ENCODE measurements around the gene VPS16. TPM values are rescaled to one million over a fixed set of nuclear protein-coding genes. Genes with fewer than 3 reads are reported as not detected.
"Not testable (repeated sequence)": the region's sequence is repeated elsewhere in the genome, so short reads cannot be mapped to it uniquely, and the experiment has no call there.

Gene VPS16
- total RNA-seq, 1 donor from 2014 or later = 18.0 TPM

- no peak for ATAC-seq
- DNase-seq (ENCODE audit: missing footprints) = peak; percentile 45
These were observed 18.5 kb upstream of the VPS16 start for GRCh38 chr20:2822073-2822472.

GRCh38 chr20:2825761-2826160 lies 14.8 kb upstream of the VPS16 start:
- DNase-seq (ENCODE audit: missing footprints) = no peak
- no peak for ATAC-seq
- intact Hi-C loops (cut with DNase I) = no loop called here

More at GRCh38 chr20:2822073-2822472, 18.5 kb upstream of the VPS16 start:
- intact Hi-C loops (cut with DNase I) = no loop called here

- ATAC-seq = no peak
- DNase-seq (ENCODE audit: missing footprints) = no peak
- intact Hi-C loops (cut with DNase I) = no loop called here
These were observed 13.9 kb upstream of the VPS16 start for GRCh38 chr20:2826655-2827054.

GRCh38 chr20:2829376-2829775 lies 11.2 kb upstream of the VPS16 start:
- intact Hi-C loops (cut with DNase I) = no loop called here
- no peak for DNase-seq (ENCODE audit: missing footprints)
- ATAC-seq = no peak

GRCh38 chr20:2831206-2831605 lies 9.3 kb upstream of the VPS16 start:
- ATAC-seq; intact Hi-C loops (cut with DNase I); DNase-seq (ENCODE audit: missing footprints): not testable (repeated sequence)

- intact Hi-C loops (cut with DNase I) = no loop called here
- DNase-seq (ENCODE audit: missing footprints) (no peak), ATAC-seq (no peak)
These were observed 6.8 kb upstream of the VPS16 start for GRCh38 chr20:2833761-2834160.

GRCh38 chr20:2834401-2835110 lies 6.0 kb upstream of the VPS16 start:
- intact Hi-C loops (cut with DNase I) = no loop called here
- ATAC-seq (no peak), DNase-seq (ENCODE audit: missing footprints) (no peak)

- intact Hi-C loops (cut with DNase I) = no loop called here
- DNase-seq (ENCODE audit: missing footprints) (no peak), ATAC-seq (no peak)
These were observed 5.2 kb upstream of the VPS16 start for GRCh38 chr20:2835331-2835796.

- ATAC-seq = no peak
- intact Hi-C loops (cut with DNase I) = no loop called here
- peak; percentile 31 for DNase-seq (ENCODE audit: missing footprints)
These were observed 4.5 kb upstream of the VPS16 start for GRCh38 chr20:2836035-2836434.

GRCh38 chr20:2837221-2837960 lies 3.2 kb upstream of the VPS16 start:
- ATAC-seq (no peak), DNase-seq (ENCODE audit: missing footprints) (no peak)
- intact Hi-C loops (cut with DNase I) = no loop called here

GRCh38 chr20:2838170-2838797 lies 2.3 kb upstream of the VPS16 start:
- intact Hi-C loops (cut with DNase I) = no loop called here
- peak; percentile 52 for DNase-seq (ENCODE audit: missing footprints)

GRCh38 chr20:2838847-2839671 lies 1.5 kb upstream of the VPS16 start:
- intact Hi-C loops (cut with DNase I) = no loop called here
- ATAC-seq (no peak), DNase-seq (ENCODE audit: missing footprints) (peak; percentile 20)

More at GRCh38 chr20:2838170-2838797, 2.3 kb upstream of the VPS16 start:
- no peak for ATAC-seq

GRCh38 chr20:2839732-2840137 lies 810 bp upstream of the VPS16 start:
- intact Hi-C loops (cut with DNase I) = loop anchor here (2.0 to 5.0 kb wide), 2 partner anchors 33 to 87 kb away; partner anchors contain the start of gene PTPRA
- ATAC-seq (no peak), DNase-seq (ENCODE audit: missing footprints) (peak; percentile 67)

- ATAC-seq (peak; percentile 51), DNase-seq (ENCODE audit: missing footprints) (peak; percentile 88)
- intact Hi-C loops (cut with DNase I) = loop anchor here (2.0 to 5.0 kb wide), 2 partner anchors 32 to 89 kb away; partner anchors contain the start of gene PTPRA
These were observed 504 bp downstream of the VPS16 start for GRCh38 chr20:2840967-2841531.

- ATAC-seq (no peak), DNase-seq (ENCODE audit: missing footprints) (no peak)
- intact Hi-C loops (cut with DNase I) = no loop called here
These were observed 5.1 kb downstream of the VPS16 start for GRCh38 chr20:2845607-2846006.

GRCh38 chr20:2846698-2847097 lies 6.2 kb downstream of the VPS16 start:
- intact Hi-C loops (cut with DNase I) = no loop called here

GRCh38 chr20:2847802-2848201 lies 7.3 kb downstream of the VPS16 start:
- intact Hi-C loops (cut with DNase I) = no loop called here
- DNase-seq (ENCODE audit: missing footprints) (peak; percentile 20), ATAC-seq (no peak)

More at GRCh38 chr20:2846698-2847097, 6.2 kb downstream of the VPS16 start:
- DNase-seq (ENCODE audit: missing footprints) (no peak), ATAC-seq (no peak)

- DNase-seq (ENCODE audit: missing footprints) = no peak
- intact Hi-C loops (cut with DNase I) = no loop called here
- no peak for ATAC-seq
These were observed 9.0 kb downstream of the VPS16 start for GRCh38 chr20:2849529-2849928.

All from Right ventricle myocardium inferior (tissue), 1 donor.